HFFc6 (cell line): Measurements from ENCODE around the gene GOLGA1. TPM values are rescaled to one million over a fixed set of nuclear protein-coding genes. Genes with fewer than 3 reads are reported as not detected.

Source experiments
- DNase-seq: peaks from one replicate; pipeline ENCODE4 v3.0.0-alpha.2; 2018
- H3K27ac Mint-ChIP-seq: 2 replicates; pipeline ENCODE4 v1.8.0; 2020; ENCODE audit warnings: mild to moderate bottlenecking, mixed read lengths
- H3K27me3 Mint-ChIP-seq: 2 replicates; pipeline ENCODE4 v1.8.0; 2021; ENCODE audit warnings: mild to moderate bottlenecking, moderate library complexity, mixed read lengths; ENCODE audit not compliant: insufficient read depth
- H3K36me3 Mint-ChIP-seq: 2 replicates; pipeline ENCODE4 v1.8.0; 2021; ENCODE audit warnings: low read depth, mixed read lengths
- H3K4me1 Mint-ChIP-seq: 2 replicates; pipeline ENCODE4 v1.8.0; 2020; ENCODE audit warnings: low read depth, mixed read lengths
- H3K4me3 Mint-ChIP-seq: 2 replicates; pipeline ENCODE4 v1.8.0; 2020; ENCODE audit warnings: mild to moderate bottlenecking, moderate library complexity, mixed read lengths
- H3K9me3 Mint-ChIP-seq: 2 replicates; pipeline ENCODE4 v1.8.0; 2020; ENCODE audit warnings: mild to moderate bottlenecking, mixed read lengths
- total RNA-seq, 6 experiments: library from RNA; stranded (reverse); fragmentation: NEBNext Ultra II Directional; extraction: Animal tissue kit (Norgen Biotek cat#: 25700); gene quantifications; 2 replicates in 1 of 6; 3 replicates in 5 of 6; pipeline ENCODE4 v1.2.3, GENCODE V29; 2021
- TF ChIP-seq, protein P1 (sequence below): fragments of 200-600 bp; sonication (generic); IDR thresholded peaks from 2 replicates; pipeline ENCODE4 v1.5.0; 2021; ENCODE audit warnings: antibody characterized with exemption, mild to moderate bottlenecking

Gene GOLGA1
- total RNA-seq, 6 experiments from 2014 or later, result 17.4 to 23.2 (median 20.2) TPM

- Mint-ChIP-seq H3K27me3 (no peaks in the 10 kb centered on the region; the same call in 1 of the 2 replicates), H3K4me3 (no peak overlapping the region), H3K27ac (no peak overlapping the region)
Measured at GRCh38 chr9:124887832-124888231, 53.1 kb downstream of the GOLGA1 start.

GRCh38 chr9:124886866-124887492, 53.9 kb downstream of the GOLGA1 start:
- Mint-ChIP-seq H3K4me1 (no peaks in the 10 kb centered on the region), H3K36me3 (peaks cover 21% of the 10 kb centered on the region)

More at GRCh38 chr9:124887832-124888231, 53.1 kb downstream of the GOLGA1 start:
- DNase-seq, result no peak
- no peaks in the 10 kb centered on the region for H3K4me1 Mint-ChIP-seq
- TF ChIP-seq, protein P1, sequence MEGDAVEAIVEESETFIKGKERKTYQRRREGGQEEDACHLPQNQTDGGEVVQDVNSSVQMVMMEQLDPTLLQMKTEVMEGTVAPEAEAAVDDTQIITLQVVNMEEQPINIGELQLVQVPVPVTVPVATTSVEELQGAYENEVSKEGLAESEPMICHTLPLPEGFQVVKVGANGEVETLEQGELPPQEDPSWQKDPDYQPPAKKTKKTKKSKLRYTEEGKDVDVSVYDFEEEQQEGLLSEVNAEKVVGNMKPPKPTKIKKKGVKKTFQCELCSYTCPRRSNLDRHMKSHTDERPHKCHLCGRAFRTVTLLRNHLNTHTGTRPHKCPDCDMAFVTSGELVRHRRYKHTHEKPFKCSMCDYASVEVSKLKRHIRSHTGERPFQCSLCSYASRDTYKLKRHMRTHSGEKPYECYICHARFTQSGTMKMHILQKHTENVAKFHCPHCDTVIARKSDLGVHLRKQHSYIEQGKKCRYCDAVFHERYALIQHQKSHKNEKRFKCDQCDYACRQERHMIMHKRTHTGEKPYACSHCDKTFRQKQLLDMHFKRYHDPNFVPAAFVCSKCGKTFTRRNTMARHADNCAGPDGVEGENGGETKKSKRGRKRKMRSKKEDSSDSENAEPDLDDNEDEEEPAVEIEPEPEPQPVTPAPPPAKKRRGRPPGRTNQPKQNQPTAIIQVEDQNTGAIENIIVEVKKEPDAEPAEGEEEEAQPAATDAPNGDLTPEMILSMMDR, result no peak
- H3K9me3 Mint-ChIP-seq, result no peaks in the 10 kb centered on the region
- H3K36me3 Mint-ChIP-seq, result peaks cover 18% of the 10 kb centered on the region

DNA sequence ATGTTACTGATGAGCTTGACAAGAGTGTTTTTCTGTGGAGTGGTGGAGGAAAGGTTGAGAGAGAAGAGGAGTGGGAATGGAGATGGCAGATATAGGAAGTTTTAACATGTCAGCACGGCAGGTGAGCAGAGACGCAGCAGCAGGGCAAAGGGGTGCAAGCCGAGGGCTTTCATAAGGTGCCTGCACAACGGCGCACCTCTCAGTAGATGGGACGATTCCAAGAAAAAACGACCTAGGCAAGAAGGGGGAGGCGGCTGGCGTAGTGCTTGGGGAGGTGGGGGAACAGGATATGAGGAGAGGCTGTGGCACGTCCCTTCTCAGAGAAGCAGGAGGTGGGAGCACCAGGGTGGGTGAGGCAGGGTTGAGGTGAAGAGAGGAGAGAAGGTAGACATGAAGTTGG, 54.4 kb downstream of the GOLGA1 start:
- H3K27ac Mint-ChIP-seq, result no peak overlapping the region
- no peak overlapping the region for H3K4me3 Mint-ChIP-seq
- H3K4me1 Mint-ChIP-seq, result no peaks in the 10 kb centered on the region
- peaks cover 21% of the 10 kb centered on the region for H3K36me3 Mint-ChIP-seq
- no peaks in the 10 kb centered on the region for H3K9me3 Mint-ChIP-seq
- TF ChIP-seq, protein P1, result no peak
- H3K27me3 Mint-ChIP-seq, result no peaks in the 10 kb centered on the region; the same call in 1 of the 2 replicates
- DNase-seq, result no peak

More at GRCh38 chr9:124886866-124887492, 53.9 kb downstream of the GOLGA1 start:
- no peak for DNase-seq
- no peak overlapping the region for H3K4me3 Mint-ChIP-seq
- TF ChIP-seq, protein P1, result no peak
- no peaks in the 10 kb centered on the region for H3K9me3 Mint-ChIP-seq
- H3K27me3 Mint-ChIP-seq, result no peaks in the 10 kb centered on the region; the same call in 1 of the 2 replicates
- no peak overlapping the region for H3K27ac Mint-ChIP-seq

DNA sequence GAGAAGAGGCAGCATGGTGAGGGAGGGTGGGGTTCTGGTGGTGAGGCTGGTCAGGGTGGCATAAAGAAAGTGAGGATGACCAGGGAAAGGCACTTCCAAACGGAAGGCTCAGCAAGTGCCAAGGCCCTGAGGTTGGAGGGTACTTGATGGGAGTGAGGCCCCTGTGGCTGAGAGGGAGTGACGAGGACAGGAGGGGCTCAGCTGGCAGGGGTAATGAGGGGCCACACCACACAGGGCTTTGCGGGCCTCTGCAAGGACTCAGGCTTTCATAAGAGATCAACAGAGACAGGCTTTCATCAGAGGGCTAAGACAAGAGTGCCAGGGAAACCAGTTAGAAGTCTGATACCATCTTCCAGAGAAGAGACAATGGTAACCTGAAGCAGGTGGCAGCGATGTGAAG, 55.3 kb downstream of the GOLGA1 start:
- no peak overlapping the region for H3K4me3 Mint-ChIP-seq
- TF ChIP-seq, protein P1, result no peak
- no peaks in the 10 kb centered on the region for H3K9me3 Mint-ChIP-seq
- DNase-seq, result no peak
- H3K4me1 Mint-ChIP-seq, result no peaks in the 10 kb centered on the region
- peaks cover 20% of the 10 kb centered on the region for H3K36me3 Mint-ChIP-seq
- H3K27ac Mint-ChIP-seq, result no peak overlapping the region
- H3K27me3 Mint-ChIP-seq, result no peaks in the 10 kb centered on the region; the same call in 1 of the 2 replicates

DNA sequence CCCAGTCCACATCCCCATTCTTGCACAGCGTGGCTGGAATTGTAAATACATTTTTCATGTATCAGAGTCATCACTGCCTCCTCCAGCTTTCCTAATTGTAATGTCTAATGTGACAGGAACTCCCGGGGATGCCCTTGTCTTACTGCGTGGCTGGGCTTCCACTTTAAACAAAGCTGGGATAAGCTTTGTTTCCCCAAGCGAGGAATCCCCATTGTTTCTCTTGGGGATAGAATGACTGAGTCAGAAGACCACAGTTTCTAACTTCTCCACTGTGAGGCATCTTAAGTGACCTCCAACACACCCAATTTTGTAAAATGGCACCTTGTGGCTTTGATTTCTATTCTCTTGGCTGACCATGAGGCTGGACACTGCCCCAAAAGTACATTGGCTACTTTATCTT, 56.5 kb downstream of the GOLGA1 start:
- H3K27ac Mint-ChIP-seq, result no peak overlapping the region
- TF ChIP-seq, protein P1, result no peak
- no peaks in the 10 kb centered on the region for H3K4me1 Mint-ChIP-seq
- H3K36me3 Mint-ChIP-seq, result peaks cover 17% of the 10 kb centered on the region
- no peaks in the 10 kb centered on the region for H3K9me3 Mint-ChIP-seq
- H3K27me3 Mint-ChIP-seq, result no peaks in the 10 kb centered on the region; the same call in 1 of the 2 replicates
- no peak for DNase-seq
- H3K4me3 Mint-ChIP-seq, result no peak overlapping the region
